ENCODE data around the gene SMARCAD1.

The SMARCAD1 gene

DNA sequence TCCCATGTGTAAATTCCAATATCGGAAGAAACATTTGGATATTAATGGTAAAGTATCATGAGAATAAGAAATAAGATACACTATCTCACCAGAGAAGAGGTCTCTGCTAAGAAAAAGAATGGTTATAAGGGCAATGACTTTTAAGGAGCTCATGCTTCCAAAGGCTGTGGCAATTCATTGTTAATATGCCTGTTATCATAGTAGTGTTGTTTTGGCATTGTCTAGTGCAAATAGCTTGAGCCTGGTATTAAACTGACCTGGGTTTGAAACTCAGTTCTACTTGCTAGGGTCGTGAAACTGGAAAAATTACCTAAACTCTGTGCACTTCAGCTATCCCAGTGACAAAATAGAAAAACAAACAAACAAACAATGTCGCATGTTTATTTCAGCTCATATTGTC, 126.2 kb downstream of the SMARCAD1 start:
- TF ChIP-seq CTCF (IDR thresholded peaks at IDR 0.05): no peak

- TF ChIP-seq CTCF (IDR thresholded peaks at IDR 0.05): no peak
These were observed 126.8 kb downstream of the SMARCAD1 start for GRCh38 chr4:94334476-94334875.

DNA sequence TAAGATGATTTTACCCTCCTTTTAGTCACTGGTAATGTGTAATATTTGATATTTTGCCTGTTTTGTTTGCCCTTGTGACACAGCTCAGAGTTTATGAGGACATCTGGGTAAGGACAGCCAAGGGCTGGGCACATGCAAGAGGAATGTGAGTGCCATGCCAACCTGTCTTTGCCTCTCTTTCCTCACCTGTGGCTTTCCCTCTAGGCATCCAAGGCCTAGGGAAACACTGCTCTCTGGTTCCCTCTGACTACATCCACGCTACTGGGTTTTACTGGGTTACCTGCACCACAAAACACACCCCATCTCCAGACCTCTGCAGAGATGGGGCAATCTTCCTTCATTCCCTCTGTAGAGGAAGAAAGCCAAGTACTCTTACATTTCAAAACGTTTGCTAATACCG, 127.3 kb downstream of the SMARCAD1 start:
- no peak for TF ChIP-seq CTCF (IDR thresholded peaks at IDR 0.05)

DNA sequence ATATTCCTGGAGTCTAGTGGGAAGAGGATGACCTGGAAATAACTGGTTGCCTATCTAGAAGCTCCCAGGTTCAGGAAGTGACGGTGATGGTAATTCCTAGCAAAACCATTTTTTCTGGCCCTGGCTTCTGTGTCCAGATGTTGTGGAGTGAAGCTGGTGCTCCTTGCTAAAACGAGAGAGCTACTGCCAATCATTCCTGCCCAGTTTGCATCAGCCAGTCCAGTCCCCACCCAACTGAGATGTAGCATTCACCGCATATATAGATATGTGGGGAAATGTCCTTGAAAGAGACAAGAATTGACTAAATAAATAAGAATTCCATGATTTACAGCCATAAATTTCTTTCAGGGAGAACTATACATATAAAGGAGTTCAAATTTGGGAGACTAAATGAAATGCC, 128.6 kb downstream of the SMARCAD1 start:
- no peak for TF ChIP-seq CTCF (IDR thresholded peaks at IDR 0.05)

DNA sequence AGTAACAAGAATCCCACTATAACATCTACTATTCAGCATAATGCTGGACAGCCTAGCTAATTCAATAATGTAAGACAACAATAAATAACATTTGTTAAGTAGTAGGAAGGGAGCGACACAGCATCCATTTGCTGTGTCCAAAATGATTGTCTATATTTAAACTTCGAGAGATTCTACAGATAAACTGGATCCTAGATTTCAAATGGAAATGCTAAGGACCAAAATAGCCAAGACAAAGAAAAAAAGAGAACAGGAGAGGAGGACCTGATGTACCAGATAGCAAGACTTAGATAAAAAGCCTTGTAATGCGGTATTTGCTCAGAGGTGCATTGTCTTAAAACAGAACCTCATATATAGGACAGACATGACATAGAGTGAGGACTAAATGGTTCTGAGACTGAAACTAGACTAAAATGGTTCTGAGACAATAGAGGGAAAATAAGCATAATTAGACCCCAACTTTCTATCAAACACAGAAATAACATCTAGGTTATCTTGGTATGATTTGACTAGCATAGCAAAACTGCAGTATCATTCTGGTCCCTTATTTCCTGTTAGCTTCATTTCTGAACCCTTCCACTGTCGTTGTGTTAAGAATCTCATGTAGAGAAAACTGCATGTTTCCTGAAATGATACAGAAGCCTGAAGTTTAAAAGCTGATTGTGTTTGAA, 131.2 kb downstream of the SMARCAD1 start:
- no peak for TF ChIP-seq CTCF (IDR thresholded peaks at IDR 0.05)

DNA sequence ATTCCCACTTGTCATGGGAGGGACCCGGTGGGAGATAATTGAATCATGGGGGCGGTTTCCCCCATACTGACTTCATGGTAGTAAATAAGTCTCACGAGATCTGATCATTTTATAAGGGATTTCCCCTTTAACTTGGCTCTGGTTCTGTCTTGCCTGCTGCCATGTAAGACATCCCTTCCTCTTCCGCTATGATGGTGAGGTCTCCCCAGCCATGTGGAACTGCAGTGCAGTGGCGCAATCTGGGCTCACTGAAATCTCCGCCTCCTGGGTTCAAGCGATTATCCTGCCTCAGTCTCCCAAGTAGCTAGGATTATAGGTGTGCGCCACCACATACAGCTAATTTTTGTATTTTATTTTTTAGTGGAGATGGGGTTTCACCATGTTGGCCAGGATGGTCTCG, 132.1 kb downstream of the SMARCAD1 start:
- no peak for TF ChIP-seq CTCF (IDR thresholded peaks at IDR 0.05)
